Activated T-cell treated with anti-CD3 and anti-CD28 coated beads, Interleukin-2, amount 50 U/mL, for 4 hours (primary cell): ENCODE data around the gene MRPL19. TPM values are rescaled to one million over a fixed set of nuclear protein-coding genes. Genes with fewer than 3 reads are reported as not detected.

Experiments used
- ATAC-seq, 2 donors: fragments of 200-7000 bp; cut with Tn5 transposase; one replicate each; pipeline ENCODE4 v1.10.0; 2021
- DNase-seq: peaks from one replicate; pipeline ENCODE4 v3.0.0-alpha.2; 2020
- H3K27me3 Mint-ChIP-seq: one replicate; pipeline ENCODE4 v1.8.0; 2021; ENCODE audit warnings: low read depth, mixed read lengths
- H3K36me3 Mint-ChIP-seq: one replicate; pipeline ENCODE4 v1.8.0; 2022; ENCODE audit warnings: mixed read lengths; ENCODE audit not compliant: insufficient read depth
- H3K4me1 Mint-ChIP-seq: one replicate; pipeline ENCODE4 v1.8.0; 2021; ENCODE audit warnings: low read depth, mixed read lengths
- H3K4me3 Mint-ChIP-seq: one replicate; pipeline ENCODE4 v1.8.0; 2021; ENCODE audit warnings: mild to moderate bottlenecking, moderate library complexity, mixed read lengths
- H3K9me3 Mint-ChIP-seq: one replicate; pipeline ENCODE4 v1.8.0; 2021; ENCODE audit warnings: mixed read lengths
- total RNA-seq, 3 donors: library from RNA; stranded (reverse); gene quantifications; one replicate each; pipeline ENCODE4 v1.2.1, GENCODE V29; 2021

MRPL19 gene
- total RNA-seq, 3 donors from 2014 or later = 78.3 to 85.2 (median 78.8) TPM

DNA sequence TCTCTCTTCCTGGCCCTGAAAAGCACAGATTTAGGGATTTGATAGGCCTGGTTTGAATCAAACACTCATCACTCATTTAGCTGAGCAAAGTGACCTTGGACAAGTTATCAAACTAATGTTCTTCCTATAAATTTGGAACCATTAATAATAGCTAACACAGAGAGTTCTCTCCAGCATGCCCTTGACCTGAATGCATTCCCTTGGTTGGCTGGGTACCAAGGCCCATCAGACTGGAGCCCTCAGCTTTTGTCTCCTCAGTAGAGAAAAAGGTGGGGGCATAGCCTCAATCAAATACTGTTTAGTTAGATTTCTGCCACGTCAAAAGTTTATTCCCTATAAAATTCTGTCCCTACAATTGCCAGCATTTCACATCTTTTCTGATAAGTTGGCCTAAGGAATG, 13.8 kb upstream of the MRPL19 start:
- H3K27me3 Mint-ChIP-seq = peaks cover 28% of the 10 kb centered on the region
- DNase-seq = no peak
- no peaks in the 10 kb centered on the region for H3K4me1 Mint-ChIP-seq
- no peaks in the 10 kb centered on the region for H3K9me3 Mint-ChIP-seq
- no peak overlapping the region for H3K4me3 Mint-ChIP-seq
- no peak for ATAC-seq
- no peaks in the 10 kb centered on the region for H3K36me3 Mint-ChIP-seq

DNA sequence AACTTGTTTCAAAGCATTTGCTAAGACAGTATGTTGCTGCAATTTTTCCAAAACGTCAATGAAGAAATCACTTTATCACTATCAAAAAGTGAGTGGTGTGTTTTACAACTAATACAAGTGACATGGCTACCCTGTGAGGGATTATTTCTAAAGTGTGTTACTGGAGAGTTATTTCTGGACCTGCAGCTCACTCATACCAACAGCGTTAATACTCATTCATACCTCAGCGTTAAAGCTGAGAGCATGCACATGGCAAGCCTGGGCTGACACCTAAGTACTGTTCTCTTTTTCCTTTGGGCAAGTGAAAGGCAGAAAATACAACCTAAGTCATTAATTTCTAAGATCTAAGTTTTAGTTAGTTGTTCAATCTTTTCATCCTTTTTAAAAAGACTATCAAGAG, 13.0 kb upstream of the MRPL19 start:
- no peaks in the 10 kb centered on the region for H3K4me1 Mint-ChIP-seq
- no peaks in the 10 kb centered on the region for H3K36me3 Mint-ChIP-seq
- H3K27me3 Mint-ChIP-seq = peaks cover 33% of the 10 kb centered on the region
- DNase-seq (no peak), ATAC-seq (no peak)
- H3K4me3 Mint-ChIP-seq = no peak overlapping the region
- no peaks in the 10 kb centered on the region for H3K9me3 Mint-ChIP-seq

DNA sequence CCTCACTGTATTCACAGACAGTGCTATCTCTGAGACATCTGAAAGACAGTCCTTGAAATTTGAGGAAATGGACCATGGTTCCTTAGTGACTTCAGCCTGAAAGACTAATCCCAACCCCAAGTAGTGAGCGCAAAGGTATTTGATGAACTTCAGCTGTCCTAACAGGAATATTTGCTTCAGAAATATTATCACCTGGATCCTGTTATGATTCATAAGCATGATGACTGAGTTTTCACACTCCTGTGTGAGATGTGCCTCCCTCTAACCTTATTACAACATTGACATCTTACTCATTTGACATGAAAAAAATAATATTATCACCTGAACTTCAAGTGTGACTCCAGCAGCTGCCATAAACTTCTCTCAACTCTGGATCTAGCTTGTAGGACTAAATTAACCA, 11.6 kb upstream of the MRPL19 start:
- no peaks in the 10 kb centered on the region for H3K9me3 Mint-ChIP-seq
- no peaks in the 10 kb centered on the region for H3K36me3 Mint-ChIP-seq
- H3K4me1 Mint-ChIP-seq = no peaks in the 10 kb centered on the region
- DNase-seq (no peak), ATAC-seq (no peak)
- peaks cover 33% of the 10 kb centered on the region for H3K27me3 Mint-ChIP-seq
- H3K4me3 Mint-ChIP-seq = no peak overlapping the region

DNA sequence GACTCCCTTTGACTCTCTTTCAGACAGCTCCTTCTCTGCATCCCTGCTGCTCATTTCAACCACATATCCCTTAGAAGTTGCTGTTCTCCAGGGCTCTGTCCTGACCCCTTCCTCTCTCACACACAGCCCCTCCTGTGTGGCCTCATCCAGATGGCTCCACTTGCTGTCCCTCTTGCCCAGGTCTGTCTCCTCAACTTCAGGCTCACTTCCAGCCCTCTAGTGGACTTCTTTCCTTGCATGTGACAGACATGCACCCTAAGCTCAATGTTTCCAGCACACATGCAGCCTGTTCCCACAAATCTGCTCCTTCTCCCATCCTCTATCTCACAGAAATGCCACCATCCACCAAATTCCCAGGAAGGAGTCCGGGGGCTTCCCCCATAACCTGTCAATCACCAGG, 9.0 kb upstream of the MRPL19 start:
- Mint-ChIP-seq H3K36me3 (no peaks in the 10 kb centered on the region), H3K4me3 (no peak overlapping the region)
- ATAC-seq = no peak

DNA sequence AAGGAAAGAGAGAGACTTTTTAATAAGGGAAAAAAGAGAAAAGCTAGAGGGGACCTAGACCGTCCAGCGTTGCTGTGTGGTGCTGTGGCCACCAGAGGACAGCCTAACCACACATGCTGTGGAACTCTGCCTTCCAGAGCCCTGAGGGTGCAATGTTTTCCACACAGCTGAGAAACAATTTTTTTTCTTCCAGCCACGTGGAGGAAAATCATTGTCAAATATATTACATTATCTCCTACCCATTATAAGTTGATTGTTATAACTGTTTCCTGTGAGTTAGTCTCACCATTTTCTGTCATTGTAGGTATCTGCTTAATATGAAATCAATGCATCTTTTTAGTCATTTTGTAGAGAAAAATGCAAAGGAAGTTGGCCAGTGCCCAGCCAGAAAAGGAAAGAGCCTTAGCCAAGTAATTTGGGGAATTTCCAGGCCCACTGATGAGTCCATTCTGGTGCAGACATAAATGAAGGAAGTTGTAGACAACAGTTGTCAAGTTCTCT, 5.9 kb upstream of the MRPL19 start:
- peaks cover 3% of the 10 kb centered on the region for H3K36me3 Mint-ChIP-seq
- no peak overlapping the region for H3K4me3 Mint-ChIP-seq
- H3K4me1 Mint-ChIP-seq = peaks cover 2% of the 10 kb centered on the region
- H3K27me3 Mint-ChIP-seq = peaks cover 23% of the 10 kb centered on the region
- DNase-seq (peak; percentile 48), ATAC-seq (peak; percentile 95 to 96)
- no peaks in the 10 kb centered on the region for H3K9me3 Mint-ChIP-seq

More for the DNA sequence above, 9.0 kb upstream of the MRPL19 start:
- peaks cover 2% of the 10 kb centered on the region for H3K4me1 Mint-ChIP-seq
- no peaks in the 10 kb centered on the region for H3K9me3 Mint-ChIP-seq
- DNase-seq = no peak
- H3K27me3 Mint-ChIP-seq = peaks cover 23% of the 10 kb centered on the region

DNA sequence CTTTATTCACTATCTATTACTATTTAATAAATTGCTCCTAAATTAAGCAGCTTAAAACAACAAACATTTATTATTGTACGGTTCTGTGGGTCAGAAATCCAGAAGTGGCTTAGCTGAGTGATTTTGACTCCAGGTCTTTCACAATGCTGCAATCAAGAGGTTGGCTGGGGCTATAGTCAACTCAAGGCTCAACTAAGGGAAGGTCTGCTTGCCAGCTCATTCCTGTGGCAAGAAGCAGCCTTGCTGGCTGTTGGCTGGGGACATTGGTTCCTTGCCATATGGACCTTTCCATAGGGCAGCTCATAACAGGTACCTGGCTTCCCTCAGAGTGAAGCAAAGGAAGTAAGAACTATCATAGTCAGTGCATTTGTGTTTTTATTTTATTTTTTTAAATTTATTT, 5.0 kb upstream of the MRPL19 start:
- no peaks in the 10 kb centered on the region for H3K9me3 Mint-ChIP-seq
- ATAC-seq = no peak
- H3K4me1 Mint-ChIP-seq = peaks cover 7% of the 10 kb centered on the region
- H3K36me3 Mint-ChIP-seq = peaks cover 3% of the 10 kb centered on the region
- H3K27me3 Mint-ChIP-seq = peaks cover 19% of the 10 kb centered on the region
- no peak overlapping the region for H3K4me3 Mint-ChIP-seq
- DNase-seq = no peak

DNA sequence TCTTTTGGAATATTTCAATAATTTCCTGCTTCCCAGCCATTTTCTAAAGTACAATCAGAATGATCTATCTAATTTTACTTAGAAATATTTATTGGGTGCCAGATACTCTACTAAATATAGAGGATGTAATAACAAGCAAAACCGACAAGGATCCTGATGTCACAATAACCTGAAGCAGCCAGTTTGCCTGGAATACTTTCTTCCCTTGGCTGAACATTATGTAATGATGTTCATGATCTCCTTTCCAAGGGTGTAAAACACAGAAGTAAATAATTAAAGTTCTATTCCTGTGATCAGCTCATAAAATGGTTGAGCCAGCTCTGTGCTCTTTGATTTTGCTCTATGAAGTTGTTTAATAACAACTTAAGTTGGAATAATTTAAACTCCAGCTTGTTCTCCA, 2.6 kb upstream of the MRPL19 start:
- DNase-seq = no peak
- peaks cover 25% of the 10 kb centered on the region for H3K4me1 Mint-ChIP-seq
- no peak for ATAC-seq
- H3K36me3 Mint-ChIP-seq = peaks cover 4% of the 10 kb centered on the region
- no peak overlapping the region for H3K4me3 Mint-ChIP-seq
- no peaks in the 10 kb centered on the region for H3K9me3 Mint-ChIP-seq
- peaks cover 3% of the 10 kb centered on the region for H3K27me3 Mint-ChIP-seq

DNA sequence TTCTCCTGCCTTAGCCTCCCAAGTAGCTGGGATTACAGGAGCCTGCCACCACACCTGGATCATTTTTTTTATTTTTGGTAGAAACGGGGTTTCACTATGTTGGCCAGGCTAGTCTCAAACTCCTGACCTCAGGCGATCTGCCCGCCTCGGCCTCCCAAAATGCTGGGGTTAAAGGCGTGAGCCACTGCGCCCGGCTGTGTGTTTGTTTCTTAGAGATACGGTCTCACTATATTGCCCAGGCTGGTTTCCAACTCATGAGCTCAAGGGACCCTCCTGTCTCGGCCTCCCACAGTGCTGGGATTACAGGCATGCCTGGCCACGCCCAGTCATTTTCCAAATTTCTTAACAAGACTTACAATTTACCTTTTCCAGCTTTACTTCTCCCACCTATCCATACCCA, 940 bp upstream of the MRPL19 start:
- DNase-seq (no peak), ATAC-seq (no peak)
- Mint-ChIP-seq H3K36me3 (peaks cover 13% of the 10 kb centered on the region), H3K4me1 (peaks cover 32% of the 10 kb centered on the region), H3K4me3 (no peak overlapping the region), H3K27me3 (no peaks in the 10 kb centered on the region), H3K9me3 (no peaks in the 10 kb centered on the region)

DNA sequence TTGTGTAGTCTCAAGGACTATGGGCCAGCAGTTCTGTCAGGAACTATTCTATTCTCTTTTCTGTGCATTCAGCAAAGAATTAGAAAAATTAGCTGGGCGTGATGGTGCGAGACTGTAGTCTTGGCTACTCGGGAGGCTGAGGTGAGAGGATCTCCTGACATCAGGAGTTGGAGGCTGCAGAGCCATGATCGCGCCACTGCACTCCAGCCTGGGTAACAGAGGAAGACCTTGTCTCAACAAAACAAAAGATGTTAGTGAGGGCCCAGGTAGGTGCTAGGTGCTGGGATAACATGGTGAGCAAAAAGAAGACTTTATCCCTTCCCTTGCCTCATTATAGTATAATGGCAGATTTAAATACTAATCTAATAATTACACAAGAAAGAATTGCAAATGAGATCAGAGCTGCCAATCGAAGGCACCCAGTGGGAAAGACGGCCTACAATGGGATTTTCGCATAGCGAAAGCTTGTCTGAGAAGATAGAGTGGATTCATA, 447 bp upstream of the MRPL19 start:
- Mint-ChIP-seq H3K9me3 (no peaks in the 10 kb centered on the region), H3K36me3 (peaks cover 15% of the 10 kb centered on the region), H3K27me3 (no peaks in the 10 kb centered on the region), H3K4me1 (peaks cover 32% of the 10 kb centered on the region), H3K4me3 (peak overlapping the region; percentile 95)
- DNase-seq = no peak
- peak in 1 of 2 donors; percentile 3 for ATAC-seq

DNA sequence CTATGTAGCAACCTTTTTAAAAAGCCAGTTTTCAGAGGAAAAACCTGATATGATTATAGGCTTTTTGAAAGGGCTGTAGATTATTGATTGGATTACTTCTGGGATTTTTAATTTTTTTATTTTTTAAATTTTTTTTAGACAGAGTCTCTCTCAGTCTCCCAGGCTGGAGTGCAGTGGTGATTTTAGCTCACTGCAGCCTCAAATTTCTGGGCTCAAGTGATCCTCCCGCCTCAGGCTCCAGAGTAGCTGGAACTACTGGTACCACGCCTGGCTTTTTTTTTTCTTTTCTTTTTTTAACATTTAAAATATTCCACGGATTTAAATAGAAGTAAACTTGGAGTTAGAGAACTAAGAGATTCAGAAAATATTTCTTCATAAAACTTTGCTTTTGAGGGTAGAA, 1.2 kb downstream of the MRPL19 start:
- Mint-ChIP-seq H3K4me3 (peak overlapping the region; percentile 95), H3K4me1 (peaks cover 32% of the 10 kb centered on the region), H3K27me3 (no peaks in the 10 kb centered on the region), H3K9me3 (no peaks in the 10 kb centered on the region), H3K36me3 (peaks cover 27% of the 10 kb centered on the region)
- no peak for ATAC-seq
- DNase-seq = no peak

DNA sequence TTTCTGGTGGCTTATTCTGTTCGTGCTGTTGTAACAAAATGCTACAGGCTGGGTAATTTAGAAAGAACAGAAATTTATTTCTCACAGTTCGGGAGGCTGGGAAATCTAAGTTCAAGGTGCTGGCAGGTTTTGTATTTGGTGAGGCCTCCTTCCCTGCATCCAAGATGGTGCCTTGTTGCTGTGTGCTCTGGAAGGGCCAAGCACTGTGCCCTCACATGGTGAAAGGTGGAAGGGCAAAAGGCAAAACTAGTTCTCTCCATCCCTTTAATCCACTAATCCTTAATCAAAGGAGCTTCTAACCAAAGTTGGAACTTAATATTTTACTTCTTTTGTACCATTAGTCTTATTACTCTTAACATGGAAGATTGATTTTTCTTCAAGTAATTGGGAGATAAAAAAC, 7.4 kb downstream of the MRPL19 start:
- Mint-ChIP-seq H3K4me3 (no peak overlapping the region), H3K36me3 (peaks cover 74% of the 10 kb centered on the region), H3K4me1 (peaks cover 18% of the 10 kb centered on the region), H3K27me3 (no peaks in the 10 kb centered on the region), H3K9me3 (peaks cover 13% of the 10 kb centered on the region)
- DNase-seq (no peak), ATAC-seq (no peak)

DNA sequence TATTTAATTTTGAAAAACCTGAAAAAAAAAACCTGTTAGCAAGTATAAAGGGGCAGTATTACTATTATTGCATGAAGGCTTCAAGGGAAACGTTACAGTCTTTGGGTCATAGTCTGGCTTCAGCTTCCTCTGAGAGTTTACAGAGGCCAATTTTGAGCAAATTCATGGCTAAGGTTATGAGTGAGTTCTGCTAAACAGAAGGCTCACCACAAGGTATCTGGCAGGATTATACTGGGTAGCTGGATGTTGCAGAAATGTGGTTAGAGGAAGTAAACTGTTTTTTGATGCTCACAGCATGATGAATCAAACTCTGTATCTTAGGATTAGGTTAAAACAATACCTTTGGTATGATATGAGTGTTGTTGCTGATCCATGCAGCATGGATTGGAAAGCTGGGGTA, 9.3 kb downstream of the MRPL19 start:
- DNase-seq = no peak
- H3K4me3 Mint-ChIP-seq = no peak overlapping the region
- no peaks in the 10 kb centered on the region for H3K27me3 Mint-ChIP-seq
- H3K4me1 Mint-ChIP-seq = peaks cover 12% of the 10 kb centered on the region
- peaks cover 80% of the 10 kb centered on the region for H3K36me3 Mint-ChIP-seq
- H3K9me3 Mint-ChIP-seq = peaks cover 26% of the 10 kb centered on the region
- no peak for ATAC-seq

DNA sequence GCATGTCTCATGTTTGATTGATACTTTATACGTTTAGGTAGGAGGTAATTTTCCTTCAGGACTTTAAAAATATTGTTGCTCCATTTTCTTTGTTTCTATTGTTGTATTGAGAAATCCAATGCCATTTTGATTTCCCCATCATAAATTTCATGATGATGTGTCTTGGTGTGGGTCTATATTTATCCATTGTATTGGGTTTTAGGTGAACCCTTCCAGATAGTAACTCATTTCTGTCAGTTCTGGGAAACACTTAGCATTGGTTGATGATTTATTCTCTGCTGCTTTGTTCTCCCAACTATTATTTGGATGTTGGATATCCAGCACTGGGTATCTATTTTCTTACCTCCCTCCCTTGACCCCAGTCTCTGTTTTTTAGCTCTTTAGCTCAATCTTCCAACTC, 10.0 kb downstream of the MRPL19 start:
- Mint-ChIP-seq H3K9me3 (peaks cover 26% of the 10 kb centered on the region), H3K36me3 (peaks cover 84% of the 10 kb centered on the region), H3K4me3 (no peak overlapping the region), H3K27me3 (no peaks in the 10 kb centered on the region), H3K4me1 (peaks cover 12% of the 10 kb centered on the region)
- no peak for DNase-seq
- no peak for ATAC-seq

DNA sequence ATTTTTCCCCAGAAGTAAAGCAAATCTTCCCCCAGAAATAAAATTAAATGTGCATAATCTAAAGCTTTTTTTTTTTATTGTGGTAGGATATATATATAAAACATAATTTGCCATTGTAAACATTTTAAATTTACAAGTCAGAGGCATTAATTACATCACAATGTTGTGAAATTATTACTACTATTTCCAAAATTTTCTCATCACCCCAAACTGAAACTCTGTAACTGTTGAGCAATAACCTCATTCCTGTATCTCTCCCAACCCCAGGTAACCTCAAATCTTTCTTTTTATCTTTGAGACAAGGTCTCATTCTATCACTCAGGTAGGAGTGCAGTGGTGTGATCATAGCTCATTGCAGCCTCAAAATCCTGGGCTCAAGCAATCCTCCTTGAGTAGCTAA, 11.2 kb downstream of the MRPL19 start:
- Mint-ChIP-seq H3K4me3 (no peak overlapping the region), H3K36me3 (peaks cover 84% of the 10 kb centered on the region), H3K27me3 (no peaks in the 10 kb centered on the region), H3K4me1 (peaks cover 15% of the 10 kb centered on the region), H3K9me3 (peaks cover 26% of the 10 kb centered on the region)
- DNase-seq (no peak), ATAC-seq (no peak)

DNA sequence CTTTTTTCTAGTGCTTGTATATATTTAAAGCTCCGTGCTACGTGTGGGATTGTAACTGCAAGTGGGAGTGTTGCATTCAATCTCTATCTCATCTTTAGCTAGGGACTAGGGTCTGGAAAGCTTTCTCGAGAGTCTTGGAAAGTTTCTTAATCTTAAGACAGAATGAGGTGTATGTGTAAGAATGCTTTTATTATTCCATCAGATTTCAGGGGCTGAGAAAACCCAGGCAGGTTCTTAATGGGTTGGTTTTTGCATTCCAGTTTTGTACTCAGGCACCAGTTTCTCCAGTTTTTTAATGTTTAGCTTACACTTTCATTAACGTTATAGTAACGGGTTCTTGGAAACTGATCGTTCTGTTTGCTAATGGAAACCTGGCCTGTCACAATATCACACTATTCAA, 20.3 kb downstream of the MRPL19 start:
- H3K4me1 Mint-ChIP-seq = no peaks in the 10 kb centered on the region
- H3K9me3 Mint-ChIP-seq = no peaks in the 10 kb centered on the region
- no peaks in the 10 kb centered on the region for H3K27me3 Mint-ChIP-seq
- DNase-seq = no peak
- no peak overlapping the region for H3K4me3 Mint-ChIP-seq
- ATAC-seq = no peak
- peaks cover 34% of the 10 kb centered on the region for H3K36me3 Mint-ChIP-seq

DNA sequence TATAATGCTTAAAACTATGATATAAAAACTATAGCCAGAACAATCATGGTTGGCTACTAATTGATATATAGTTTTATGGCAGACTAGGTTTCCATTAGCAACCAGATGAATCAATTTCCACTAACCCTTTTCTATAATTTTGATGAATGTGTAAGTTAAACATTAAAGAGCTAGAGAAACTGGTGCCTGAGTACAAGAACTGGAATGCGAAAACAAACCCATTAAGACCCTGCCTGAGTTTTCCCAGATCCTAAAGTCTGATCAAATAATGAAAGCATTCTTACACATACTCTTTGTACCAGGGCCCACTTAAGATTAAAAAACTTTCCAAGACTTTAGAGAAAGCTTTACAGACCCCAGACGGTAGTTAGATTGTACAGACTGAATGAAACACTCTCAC, 21.3 kb downstream of the MRPL19 start:
- Mint-ChIP-seq H3K36me3 (peaks cover 33% of the 10 kb centered on the region), H3K27me3 (no peaks in the 10 kb centered on the region), H3K4me3 (no peak overlapping the region), H3K9me3 (no peaks in the 10 kb centered on the region), H3K4me1 (no peaks in the 10 kb centered on the region)
- ATAC-seq = no peak
- DNase-seq = no peak
